ENCODE results near the gene MIEF1. TPM values are rescaled to one million over a fixed set of nuclear protein-coding genes. Genes with fewer than 3 reads are reported as not detected.
A peak's percentile ranks its signal among the peaks of the same experiment; 100 is the strongest.

Gene MIEF1
- total RNA-seq, 1 experiment from 2014 or later = 31.5 TPM

GRCh38 chr22:39556970-39557841, 55.1 kb downstream of the MIEF1 start:
- Histone ChIP-seq H3K27ac (no peak overlapping the region), H3K4me3 (no peak overlapping the region), H3K9me3 (replicated peaks) (no peaks in the 10 kb centered on the region), H3K27me3 (no peaks in the 10 kb centered on the region; the same call in 1 of the 2 replicates), H3K4me1 (no peaks in the 10 kb centered on the region), H3K36me3 (no peaks in the 10 kb centered on the region)
- DNase-seq = no peak

- DNase-seq = no peak
- Histone ChIP-seq H3K4me1 (no peaks in the 10 kb centered on the region), H3K9me3 (replicated peaks) (no peaks in the 10 kb centered on the region), H3K4me3 (no peak overlapping the region), H3K36me3 (no peaks in the 10 kb centered on the region), H3K27me3 (no peaks in the 10 kb centered on the region), H3K27ac (no peak overlapping the region)
These were observed 56.2 kb downstream of the MIEF1 start for GRCh38 chr22:39558254-39558727.

DNA sequence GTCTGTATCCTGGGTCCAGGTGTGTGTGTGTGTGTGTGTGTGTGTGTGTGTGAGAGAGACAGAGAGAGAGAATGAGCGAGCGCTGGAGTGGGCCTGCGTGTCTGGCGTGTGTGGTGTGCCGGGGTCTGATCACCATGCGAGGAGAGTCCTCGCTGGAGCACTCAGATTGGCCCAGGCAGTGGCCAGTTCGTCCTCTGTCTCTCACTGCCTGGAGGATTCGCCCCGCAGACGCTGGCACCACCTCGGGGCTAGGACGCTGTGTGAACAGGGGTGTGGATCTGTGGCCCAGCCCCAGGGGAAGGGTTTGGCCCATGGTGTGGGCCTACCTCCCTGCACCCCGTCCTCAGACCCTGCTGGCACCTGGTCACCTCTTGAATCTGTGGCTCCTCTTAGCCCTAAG, 56.9 kb downstream of the MIEF1 start:
- no peak for DNase-seq
- Histone ChIP-seq H3K27ac (no peak overlapping the region), H3K36me3 (no peaks in the 10 kb centered on the region), H3K9me3 (replicated peaks) (no peaks in the 10 kb centered on the region), H3K27me3 (no peaks in the 10 kb centered on the region), H3K4me1 (no peaks in the 10 kb centered on the region), H3K4me3 (no peak overlapping the region)

DNA sequence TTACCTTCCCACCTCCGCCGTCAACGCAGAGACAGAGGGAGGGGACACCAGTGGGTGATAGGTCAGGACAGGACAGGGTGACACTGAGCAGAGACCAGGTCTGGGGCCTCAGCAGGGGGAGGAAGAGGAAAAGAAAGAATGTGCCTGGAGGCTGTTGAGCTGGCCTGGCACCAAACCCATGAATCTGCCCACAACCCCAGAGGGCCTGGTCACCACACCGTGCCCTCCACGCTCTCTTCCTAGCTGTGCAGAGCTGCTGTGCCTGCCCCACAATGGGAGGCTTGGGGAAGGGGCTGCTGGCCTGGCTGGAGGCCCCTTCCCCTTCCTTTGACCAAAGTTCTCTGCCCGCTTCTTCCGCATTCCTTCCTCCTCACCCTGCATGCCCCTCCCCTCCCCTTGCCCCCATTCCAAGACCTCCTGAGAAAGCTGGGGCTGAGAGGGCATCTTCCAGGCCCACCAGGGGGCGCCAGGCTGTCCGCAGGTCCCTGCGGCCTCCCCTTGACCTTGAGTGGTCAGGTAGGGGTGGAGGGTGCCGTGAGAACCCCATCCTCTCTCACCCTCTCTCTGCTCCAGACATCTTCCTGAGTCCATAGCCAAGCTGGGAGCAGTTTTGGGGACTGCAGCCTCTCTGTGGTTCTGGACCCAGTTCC, 57.5 kb downstream of the MIEF1 start:
- H3K4me1 ChIP-seq = no peaks in the 10 kb centered on the region
- H3K9me3 ChIP-seq (replicated peaks) = no peaks in the 10 kb centered on the region
- no peaks in the 10 kb centered on the region for H3K27me3 ChIP-seq
- no peak overlapping the region for H3K27ac ChIP-seq
- H3K4me3 ChIP-seq = no peak overlapping the region
- DNase-seq = peak in 1 of 2 experiments; percentile 22
- H3K36me3 ChIP-seq = no peaks in the 10 kb centered on the region

GRCh38 chr22:39560127-39560526, 58.0 kb downstream of the MIEF1 start:
- no peaks in the 10 kb centered on the region for H3K27me3 ChIP-seq
- H3K4me3 ChIP-seq = no peak overlapping the region
- no peaks in the 10 kb centered on the region for H3K9me3 ChIP-seq (replicated peaks)
- H3K36me3 ChIP-seq = no peaks in the 10 kb centered on the region
- DNase-seq = no peak
- no peak overlapping the region for H3K27ac ChIP-seq
- no peaks in the 10 kb centered on the region for H3K4me1 ChIP-seq

GRCh38 chr22:39562839-39563489, 60.9 kb downstream of the MIEF1 start:
- no peak for DNase-seq
- Histone ChIP-seq H3K4me3 (no peak overlapping the region), H3K9me3 (replicated peaks) (no peaks in the 10 kb centered on the region), H3K27ac (no peak overlapping the region), H3K4me1 (no peaks in the 10 kb centered on the region), H3K27me3 (no peaks in the 10 kb centered on the region), H3K36me3 (no peaks in the 10 kb centered on the region)

- H3K27ac ChIP-seq = no peak overlapping the region
- no peaks in the 10 kb centered on the region for H3K4me1 ChIP-seq
- no peak for DNase-seq
- H3K9me3 ChIP-seq (replicated peaks) = no peaks in the 10 kb centered on the region
- H3K27me3 ChIP-seq = no peaks in the 10 kb centered on the region
- H3K4me3 ChIP-seq = no peak overlapping the region
- H3K36me3 ChIP-seq = no peaks in the 10 kb centered on the region
These were observed 61.7 kb downstream of the MIEF1 start for GRCh38 chr22:39563571-39564428.

DNA sequence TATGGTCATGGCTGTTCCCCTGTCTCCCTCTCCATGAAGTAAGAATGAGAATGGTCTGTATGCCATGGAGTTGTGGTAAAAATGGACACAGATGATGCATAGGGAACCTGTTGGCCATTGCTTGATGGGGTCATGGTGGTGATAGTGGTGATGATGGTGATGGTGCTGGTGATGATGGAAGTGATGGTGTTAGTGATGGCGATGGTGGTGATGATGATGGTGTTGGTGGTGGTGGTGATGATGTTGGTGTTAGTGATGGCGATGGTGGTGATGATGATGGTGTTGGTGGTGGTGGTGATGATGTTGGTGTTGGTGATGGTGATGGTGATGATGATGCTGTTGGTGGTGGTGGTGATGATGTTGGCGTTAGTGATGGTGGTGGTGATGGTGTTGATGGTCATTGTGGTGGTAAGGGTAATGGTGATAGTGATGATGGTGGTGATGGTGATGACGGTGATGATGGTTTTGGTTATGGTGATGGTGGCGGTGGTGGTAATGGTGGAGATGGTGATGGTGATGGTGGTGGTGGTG, 63.4 kb downstream of the MIEF1 start:
- no peaks in the 10 kb centered on the region for H3K9me3 ChIP-seq (replicated peaks)
- H3K27ac ChIP-seq = no peak overlapping the region
- no peak overlapping the region for H3K4me3 ChIP-seq
- no peaks in the 10 kb centered on the region for H3K27me3 ChIP-seq
- H3K36me3 ChIP-seq = no peaks in the 10 kb centered on the region
- H3K4me1 ChIP-seq = no peaks in the 10 kb centered on the region
- no peak for DNase-seq

GRCh38 chr22:39567135-39567946, 65.3 kb downstream of the MIEF1 start:
- H3K9me3 ChIP-seq (replicated peaks) = no peaks in the 10 kb centered on the region
- no peak for DNase-seq
- no peaks in the 10 kb centered on the region for H3K27me3 ChIP-seq
- H3K27ac ChIP-seq = no peak overlapping the region
- no peaks in the 10 kb centered on the region for H3K36me3 ChIP-seq
- no peaks in the 10 kb centered on the region for H3K4me1 ChIP-seq
- H3K4me3 ChIP-seq = no peak overlapping the region

Other genes with a start within 250 kb of the MIEF1 start
- 1,999 and 2,056 TPM in 2 replicates for gene RPL3, start 182.7 kb upstream of the MIEF1 start, total RNA-seq (2014; rRNA removed; shearing (Covaris generic))
- 3.2 and 4.0 TPM in 2 replicates for gene SYNGR1, start 152.3 kb upstream of the MIEF1 start, total RNA-seq (2014; rRNA removed; shearing (Covaris generic))
- 8.7 and 9.3 TPM in 2 replicates for gene TAB1, start 102.5 kb upstream of the MIEF1 start, total RNA-seq (2014; rRNA removed; shearing (Covaris generic))
- not detected in 2 replicates for gene MGAT3, start 45.3 kb upstream of the MIEF1 start, total RNA-seq (2014; rRNA removed; shearing (Covaris generic))
- gene ATF4, start 18.3 kb downstream of the MIEF1 start, total RNA-seq (2014; rRNA removed; shearing (Covaris generic)) = 190 and 238 TPM in 2 replicates
- gene RPS19BP1, start 30.5 kb downstream of the MIEF1 start, total RNA-seq (2014; rRNA removed; shearing (Covaris generic)) = 48.3 and 66.2 TPM in 2 replicates
- gene CACNA1I, start 68.5 kb downstream of the MIEF1 start, total RNA-seq (2014; rRNA removed; shearing (Covaris generic)) = 0.02 TPM in 1 of 2 replicates, not detected in the other